HepG2 (cell line): ENCODE results near the gene CACNA1I. TPM values are rescaled to one million over a fixed set of nuclear protein-coding genes. Genes with fewer than 3 reads are reported as not detected.

Experiments
- HNRNPUL1 ChIP-seq: fragments of 200-400 bp; formaldehyde crosslinking; IDR thresholded peaks from 2 replicates; pipeline ENCODE4 v1.6.1; 2017; ENCODE audit warnings: low read depth, mild to moderate bottlenecking, low read length, moderate library complexity
- MED8 ChIP-seq: sonication (generic); formaldehyde crosslinking; IDR thresholded peaks from 2 replicates; pipeline ENCODE4 v1.8.1; 2023; ENCODE audit warnings: mild to moderate bottlenecking, missing genetic modification reagents; ENCODE audit not compliant: insufficient replicate concordance
- MTF2 ChIP-seq: sonication (generic); formaldehyde crosslinking; IDR thresholded peaks from 2 replicates; pipeline ENCODE4 v1.5.0; 2020; ENCODE audit warnings: missing genetic modification reagents, borderline replicate concordance
- NR1H2 ChIP-seq: sonication (generic); formaldehyde crosslinking; IDR thresholded peaks from 2 replicates; pipeline ENCODE4 v1.8.1; 2022; ENCODE audit warnings: low read depth, missing genetic modification reagents, borderline replicate concordance
- PHF8 ChIP-seq: sonication (generic); formaldehyde crosslinking; IDR thresholded peaks from 2 replicates; pipeline ENCODE4 v1.5.0; 2020; ENCODE audit warnings: missing genetic modification reagents
- SRSF4 ChIP-seq: fragments of 200-400 bp; formaldehyde crosslinking; IDR thresholded peaks from one replicate; pipeline ENCODE4 v1.6.1; 2018; ENCODE audit warnings: mild to moderate bottlenecking, low read depth, low read length, moderate library complexity; ENCODE audit not compliant: poor library complexity, severe bottlenecking
- ZGPAT ChIP-seq: IDR thresholded peaks from 2 replicates; pipeline ENCODE4 v1.6.1; 2016; ENCODE audit warnings: mild to moderate bottlenecking
- ZHX1 ChIP-seq: sonication (generic); formaldehyde crosslinking; IDR thresholded peaks from 2 replicates; pipeline ENCODE4 v1.8.1; 2022; ENCODE audit warnings: low read depth, mild to moderate bottlenecking, missing genetic modification reagents
- ZNF17 ChIP-seq: sonication (generic); formaldehyde crosslinking; IDR thresholded peaks from 2 replicates; pipeline ENCODE4 v1.5.0; 2020; ENCODE audit warnings: mild to moderate bottlenecking, missing genetic modification reagents
- ZNF326 ChIP-seq: sonication (generic); formaldehyde crosslinking; IDR thresholded peaks from 2 replicates; pipeline ENCODE4 v1.4.0; 2020; ENCODE audit warnings: missing genetic modification reagents, borderline replicate concordance
- ZNF460 ChIP-seq: sonication (generic); formaldehyde crosslinking; IDR thresholded peaks from 2 replicates; pipeline ENCODE4 v1.5.1; 2020; ENCODE audit warnings: missing genetic modification reagents, mild to moderate bottlenecking, borderline replicate concordance
- ZNF510 ChIP-seq: sonication (generic); formaldehyde crosslinking; IDR thresholded peaks from 2 replicates; pipeline ENCODE4 v1.4.0; 2020; ENCODE audit warnings: low read depth, mild to moderate bottlenecking, missing genetic modification reagents
- ZNF564 ChIP-seq: sonication (generic); formaldehyde crosslinking; IDR thresholded peaks from 2 replicates; pipeline ENCODE4 v1.8.1; 2023; ENCODE audit warnings: mild to moderate bottlenecking, missing genetic modification reagents
- ZNF609 ChIP-seq: sonication (generic); formaldehyde crosslinking; IDR thresholded peaks from 2 replicates; pipeline ENCODE4 v1.4.0; 2020; ENCODE audit warnings: mild to moderate bottlenecking, missing genetic modification reagents, borderline replicate concordance
- ZZZ3 ChIP-seq: sonication (generic); formaldehyde crosslinking; IDR thresholded peaks from 2 replicates; pipeline ENCODE4 v1.4.0; 2020; ENCODE audit warnings: missing genetic modification reagents, mild to moderate bottlenecking, borderline replicate concordance
- polyA plus RNA-seq, 8 experiments: library from polyadenylated mRNA; depleted of rRNA in 3 of 8; stranded (reverse) in 7 of 8; unstranded in 1 of 8; fragments of >200 nt; fragmentation: Illumina TruSeq in 4 of 8; extraction: Trizol in 4 of 8; gene quantifications; 2 replicates each; pipeline versions ENCODE4 v1.2.1 to v1.2.3, GENCODE V29; 2011 to 2016; ENCODE audit warnings: low read depth in 4 of 8, missing spikeins in 1 of 8, mixed read lengths in 1 of 8; ENCODE audit not compliant: insufficient read depth in 1 of 8
- total RNA-seq, 5 experiments: library from RNA; depleted of rRNA; stranded (reverse); fragments of >200 nt; fragmentation: Illumina TruSeq; extraction: Trizol; gene quantifications; 2 replicates each; pipeline ENCODE4 v1.2.3, GENCODE V29; 2016; ENCODE audit warnings: low read depth in 1 of 5

Gene CACNA1I
- total and polyA plus RNA-seq, 2 of the 13 experiments (the other 11 are each of a cell fraction or from before 2014, with no cell fraction given) = not detected

- TF ChIP-seq ZHX1 (CRISPR knock-in tag) (peak; percentile 81; the same call in 1 of the 2 replicates), HNRNPUL1 (no peak), ZNF326 (CRISPR knock-in tag) (no peak), PHF8 (CRISPR knock-in tag) (no peak), ZNF510 (CRISPR knock-in tag) (0 out of 2 replicates have a peak, but pooled peaks have one; percentile 69), MED8 (CRISPR knock-in tag) (no peak), ZNF17 (CRISPR knock-in tag) (no peak), ZNF460 (no peak), MTF2 (CRISPR knock-in tag) (0 out of 2 replicates have a peak, but pooled peaks have one; percentile 33), ZGPAT (CRISPR knock-in tag) (peak; percentile 52; the same call in 1 of the 2 replicates), ZNF609 (CRISPR knock-in tag) (no peak), ZZZ3 (no peak), NR1H2 (no peak), ZNF564 (peak; percentile 81; the same call in 1 of the 2 replicates), SRSF4 (no peak)
Measured at GRCh38 chr22:39545386-39546365, 24.9 kb upstream of the CACNA1I start (continued).
